Upper lobe of left lung (tissue), 6 donors: ENCODE results near the gene SLC9C2. TPM values are rescaled to one million over a fixed set of nuclear protein-coding genes. Genes with fewer than 3 reads are reported as not detected.

Experiments
- ATAC-seq, 2 donors: fragments of 200-7000 bp; cut with Tn5 transposase; one replicate each; pipeline ENCODE4 v1.9.1; 2022; ENCODE audit warnings: mild to moderate bottlenecking in 2 of 2, moderate library complexity in 2 of 2; ENCODE audit not compliant: low FRiP score in 2 of 2
- DNase-seq, 2 donors: peaks; one replicate each; pipeline ENCODE4 v3.0.0-alpha.2; 2019 to 2020
- H3K27ac ChIP-seq, 4 donors: fragments of 200-600 bp; sonication (generic); one replicate each; pipeline ENCODE4 v1.5.1; 2016 to 2019
- H3K27me3 ChIP-seq, 4 donors: fragments of 200-600 bp; sonication (generic); one replicate each; pipeline ENCODE4 v1.5.1; 2017 to 2019
- H3K36me3 ChIP-seq, 4 donors: fragments of 200-600 bp; sonication (generic); one replicate each; pipeline ENCODE4 v1.5.1; 2016 to 2019
- H3K4me1 ChIP-seq, 4 donors: fragments of 200-600 bp; sonication (generic); one replicate each; pipeline ENCODE4 v1.5.1; 2018 to 2019
- H3K4me3 ChIP-seq, 4 donors: fragments of 200-600 bp; sonication (generic); one replicate each; pipeline ENCODE4 v1.5.1; 2017 to 2019; ENCODE audit warnings: mild to moderate bottlenecking in 2 of 4, moderate library complexity in 1 of 4
- H3K9me3 ChIP-seq, 4 donors: fragments of 200-600 bp; sonication (generic); one replicate each; pipeline ENCODE4 v1.5.1; 2018 to 2019
- EP300 ChIP-seq, 4 donors: sonication (generic); formaldehyde crosslinking; IDR thresholded peaks; one replicate each; pipeline ENCODE4 v1.5.1; 2017; ENCODE audit warnings: antibody characterized with exemption in 4 of 4, control low read depth in 2 of 4
- POLR2A ChIP-seq, 4 donors: fragments of 450-650 bp; IDR thresholded peaks; one replicate each; pipeline ENCODE4 v1.5.1; 2016 to 2017; ENCODE audit warnings: antibody characterized with exemption in 4 of 4, mild to moderate bottlenecking in 2 of 4
- POLR2AphosphoS5 ChIP-seq, 2 donors: sonication (generic); formaldehyde crosslinking; IDR thresholded peaks; one replicate each; pipeline ENCODE4 v1.5.1; 2017; ENCODE audit warnings: antibody characterized with exemption in 2 of 2
- WGBS, 2 donors: methylation state at CpG; one replicate each; pipeline ENCODE4 v1.1.5; 2017 to 2018; 5-methylcytosine and 5-hydroxymethylcytosine counted together
- total RNA-seq, 6 donors: library from RNA; depleted of rRNA in 4 of 6; stranded (reverse); fragments of >200 nt in 4 of 6; gene quantifications; one replicate each; pipeline versions ENCODE4 v1.1.0 to v1.2.1, GENCODE V29; 2016 to 2021
- TF ChIP-seq, protein P1 (sequence below), 6 experiments: fragments of 450-650 bp in 4 of 6; fragments of 200-600 bp in 2 of 6; sonication (generic) in 2 of 6; IDR thresholded peaks; one replicate each; pipeline ENCODE4 v1.5.1; 2016 to 2019; ENCODE audit warnings: antibody characterized with exemption in 6 of 6
- donor health status: DM: no; HTN: no; CAD: no; lungs with moderate emphysema.
- donor health status: DM: no; HTN: yes; CAD: no; lungs with severe emphysema.

Gene SLC9C2
- total RNA-seq, 6 donors from 2014 or later: 0.15 to 1.5 (median 0.76) TPM; not detected in 2

DNA sequence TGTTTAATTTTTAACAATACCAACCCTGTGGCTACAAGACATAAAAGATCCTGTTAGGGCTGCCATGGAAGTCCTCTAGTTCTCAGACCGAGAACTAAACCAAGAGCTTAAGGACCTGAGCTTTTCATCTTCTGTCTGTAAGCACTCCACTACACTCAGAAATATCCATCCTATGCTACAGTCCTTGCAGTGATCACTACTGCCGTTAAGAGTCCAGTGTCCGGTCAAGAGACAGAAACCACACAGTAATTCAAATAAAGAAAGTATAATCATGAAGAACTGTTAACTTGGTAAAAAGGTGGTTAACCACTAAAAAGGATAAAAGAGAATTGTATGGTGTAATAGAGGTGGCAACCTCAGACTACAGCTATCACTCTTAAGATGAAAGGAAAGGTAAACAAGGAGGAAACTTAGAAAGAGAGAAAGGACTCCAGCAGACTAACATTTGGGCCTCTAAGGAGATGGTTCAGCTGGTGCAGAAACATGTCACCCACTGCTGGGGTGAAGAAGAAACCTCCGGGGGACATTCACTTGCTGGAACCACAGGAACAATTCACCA is 147.8 kb downstream of the SLC9C2 start:
- H3K36me3 ChIP-seq: peaks cover 0 to 7% (median 3%) of the 10 kb centered on the region in 4 donors
- no peak overlapping the region for H3K4me3 ChIP-seq
- WGBS, 2 donors: 69 to 87% methylated on average over 4 of the region's 4 CpGs
- TF ChIP-seq POLR2AphosphoS5 (IDR thresholded peaks at IDR 0.05) (no peak), POLR2A (IDR thresholded peaks at IDR 0.05) (no peak), EP300 (IDR thresholded peaks at IDR 0.05) (no peak)
- TF ChIP-seq, protein P1, sequence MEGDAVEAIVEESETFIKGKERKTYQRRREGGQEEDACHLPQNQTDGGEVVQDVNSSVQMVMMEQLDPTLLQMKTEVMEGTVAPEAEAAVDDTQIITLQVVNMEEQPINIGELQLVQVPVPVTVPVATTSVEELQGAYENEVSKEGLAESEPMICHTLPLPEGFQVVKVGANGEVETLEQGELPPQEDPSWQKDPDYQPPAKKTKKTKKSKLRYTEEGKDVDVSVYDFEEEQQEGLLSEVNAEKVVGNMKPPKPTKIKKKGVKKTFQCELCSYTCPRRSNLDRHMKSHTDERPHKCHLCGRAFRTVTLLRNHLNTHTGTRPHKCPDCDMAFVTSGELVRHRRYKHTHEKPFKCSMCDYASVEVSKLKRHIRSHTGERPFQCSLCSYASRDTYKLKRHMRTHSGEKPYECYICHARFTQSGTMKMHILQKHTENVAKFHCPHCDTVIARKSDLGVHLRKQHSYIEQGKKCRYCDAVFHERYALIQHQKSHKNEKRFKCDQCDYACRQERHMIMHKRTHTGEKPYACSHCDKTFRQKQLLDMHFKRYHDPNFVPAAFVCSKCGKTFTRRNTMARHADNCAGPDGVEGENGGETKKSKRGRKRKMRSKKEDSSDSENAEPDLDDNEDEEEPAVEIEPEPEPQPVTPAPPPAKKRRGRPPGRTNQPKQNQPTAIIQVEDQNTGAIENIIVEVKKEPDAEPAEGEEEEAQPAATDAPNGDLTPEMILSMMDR (IDR thresholded peaks at IDR 0.05): no peak
- ATAC-seq (no peak), DNase-seq (no peak)
- no peaks in the 10 kb centered on the region for H3K4me1 ChIP-seq
- no peak overlapping the region for H3K27ac ChIP-seq
- H3K9me3 ChIP-seq: no peaks in the 10 kb centered on the region
- no peaks in the 10 kb centered on the region for H3K27me3 ChIP-seq

DNA sequence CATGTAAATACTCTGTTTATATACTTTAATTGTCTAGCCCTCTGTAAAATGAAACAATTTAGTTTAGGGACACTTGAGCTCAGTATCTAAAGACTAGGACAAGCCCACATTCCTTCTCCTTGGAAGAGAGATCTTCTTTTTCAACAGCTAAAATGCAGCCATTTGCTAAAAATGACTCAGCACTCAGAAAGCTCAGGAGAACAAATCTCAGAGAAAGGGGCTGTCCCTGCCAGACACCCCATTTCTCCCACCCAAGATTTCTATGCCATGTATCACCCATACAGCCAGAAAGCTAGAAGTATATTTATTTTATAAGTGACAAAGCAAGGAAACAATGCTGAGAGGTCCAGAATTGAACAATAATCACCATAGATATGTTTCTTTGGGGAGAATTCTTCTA is 148.9 kb downstream of the SLC9C2 start:
- no peak overlapping the region for H3K4me3 ChIP-seq
- no peaks in the 10 kb centered on the region for H3K4me1 ChIP-seq
- ATAC-seq (no peak), DNase-seq (no peak)
- no peaks in the 10 kb centered on the region for H3K36me3 ChIP-seq
- H3K9me3 ChIP-seq: no peaks in the 10 kb centered on the region
- H3K27me3 ChIP-seq: no peaks in the 10 kb centered on the region
- TF ChIP-seq POLR2A (IDR thresholded peaks at IDR 0.05): no peak
- TF ChIP-seq, protein P1 (IDR thresholded peaks at IDR 0.05): no peak
- no peak for TF ChIP-seq POLR2AphosphoS5 (IDR thresholded peaks at IDR 0.05)
- TF ChIP-seq EP300 (IDR thresholded peaks at IDR 0.05): no peak
- no peak overlapping the region for H3K27ac ChIP-seq

DNA sequence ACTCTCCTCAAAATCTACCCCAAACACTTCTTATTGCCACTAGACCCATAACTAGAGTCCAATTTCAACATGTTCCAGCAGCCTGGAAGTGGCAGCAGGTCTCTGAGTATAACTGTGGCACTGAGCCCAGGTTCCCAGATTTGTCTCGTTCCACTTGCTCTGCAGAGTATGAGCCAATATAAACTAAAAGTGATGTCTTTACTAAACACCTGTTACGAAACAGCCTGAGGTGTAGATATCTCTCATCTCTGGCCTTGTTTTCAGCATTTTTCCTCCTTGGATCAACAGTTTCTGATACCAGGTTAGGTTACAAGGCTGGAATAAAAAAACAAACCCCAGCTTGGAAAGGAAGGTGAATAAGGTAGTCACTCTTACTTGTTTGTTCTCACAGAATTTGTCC is 150.9 kb downstream of the SLC9C2 start:
- peak in 1 of 2 donors; percentile 80 for ATAC-seq
- Histone ChIP-seq H3K4me3 (no peak overlapping the region), H3K27me3 (no peaks in the 10 kb centered on the region), H3K9me3 (no peaks in the 10 kb centered on the region), H3K27ac (peak overlapping the region in 3 of 4 donors; percentile 9 to 27 (median 27)), H3K36me3 (no peaks in the 10 kb centered on the region), H3K4me1 (no peaks in the 10 kb centered on the region)
- TF ChIP-seq POLR2A (IDR thresholded peaks at IDR 0.05): no peak
- peak in 1 of 2 donors; percentile 22 for TF ChIP-seq POLR2AphosphoS5 (IDR thresholded peaks at IDR 0.05)
- WGBS, 2 donors: 40 to 61% methylated on average over 2 of the region's 2 CpGs
- peak in 1 of 2 donors; percentile 85 for DNase-seq

Other genes with a start within 250 kb of the SLC9C2 start
- 100 to 1,000 TPM in 5 of 6 donors, 10 to 100 TPM in 1; 94.3 to 330 (median 212) TPM for gene PRDX6, start 125.7 kb downstream of the SLC9C2 start, total RNA-seq
- gene TEX50, start 32.3 kb upstream of the SLC9C2 start, total RNA-seq: not detected
- gene ANKRD45, start 66.8 kb upstream of the SLC9C2 start, total RNA-seq: 10 to 100 TPM in 1 of 6 donors, 1 to 10 TPM in 5; 1.4 to 17.9 (median 5.2) TPM
- gene KLHL20, start 111.9 kb upstream of the SLC9C2 start, total RNA-seq: 10 to 100 TPM in 5 of 6 donors, 1 to 10 TPM in 1; 8.5 to 37.8 (median 31.3) TPM
- gene DARS2, start 221.6 kb upstream of the SLC9C2 start, total RNA-seq: 10 to 100 TPM in 5 of 6 donors, 1 to 10 TPM in 1; 7.3 to 19.1 (median 12.5) TPM
- 1 to 10 TPM; 1.8 to 8.4 (median 4.4) TPM for gene CENPL, start 221.8 kb upstream of the SLC9C2 start, total RNA-seq